HG03159 (cell line): Measurements from ENCODE around the gene RAPGEF4.
"Not testable (repeated sequence)": the region's sequence is repeated elsewhere in the genome, so short reads cannot be mapped to it uniquely, and the experiment has no call there.

Experiments used
- ATAC-seq: cut with Tn5 transposase; IDR thresholded peaks from one replicate; pipeline ENCODE4 v1.9.1; 2021; ENCODE audit warnings: mild to moderate bottlenecking, moderate library complexity; ENCODE audit not compliant: unreplicated experiment

RAPGEF4 gene

DNA sequence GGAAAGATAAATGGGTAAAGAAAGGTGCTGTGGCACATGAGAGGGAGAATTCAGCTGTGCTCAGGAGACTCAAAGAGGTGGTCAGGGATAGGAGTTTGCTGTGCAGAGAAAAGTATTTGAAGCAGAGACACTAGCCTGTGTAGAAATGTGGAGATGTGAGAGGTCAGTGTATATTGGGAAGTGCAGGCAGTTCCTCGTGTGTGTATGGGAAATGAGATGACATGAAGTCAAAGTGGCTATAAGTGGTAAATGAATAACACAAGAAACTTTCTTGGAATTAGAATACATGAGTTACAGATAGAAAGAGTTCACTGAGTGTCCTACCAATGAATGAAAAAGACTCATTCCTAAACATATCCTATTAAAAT lies 351.6 kb downstream of the RAPGEF4 start:
- no peak for ATAC-seq

- ATAC-seq = no peak
These were observed 352.3 kb downstream of the RAPGEF4 start for GRCh38 chr2:173087793-173088496.

DNA sequence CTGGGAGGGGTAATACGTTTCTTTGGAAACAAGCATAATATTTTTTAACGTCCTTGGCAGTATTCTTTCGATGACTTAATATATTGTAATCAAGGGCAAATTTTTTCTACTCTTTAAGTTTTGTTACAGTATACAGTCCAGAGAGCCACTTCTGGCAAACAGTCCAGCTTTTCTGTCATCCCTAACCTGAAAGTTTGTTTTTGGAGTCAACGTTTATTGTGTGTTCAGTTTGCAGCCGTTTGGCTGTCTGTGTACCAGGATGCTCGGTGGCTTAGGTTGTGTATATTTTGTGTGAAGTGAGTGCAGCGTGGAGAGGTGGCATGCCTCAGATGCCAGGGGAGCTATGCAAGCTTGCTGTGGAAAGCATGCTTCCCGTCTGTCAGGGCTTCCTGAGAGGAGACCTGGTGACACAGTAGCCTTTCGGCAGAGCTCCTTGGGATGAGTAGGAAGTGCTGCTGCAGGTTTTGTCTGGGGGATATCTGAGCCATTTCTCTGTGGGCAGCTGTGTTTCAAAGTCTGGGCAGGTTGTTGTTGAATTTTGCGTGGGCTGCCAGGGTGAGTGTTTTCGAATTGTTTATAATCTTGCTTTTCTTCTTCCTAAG lies 354.7 kb downstream of the RAPGEF4 start:
- no peak for ATAC-seq

DNA sequence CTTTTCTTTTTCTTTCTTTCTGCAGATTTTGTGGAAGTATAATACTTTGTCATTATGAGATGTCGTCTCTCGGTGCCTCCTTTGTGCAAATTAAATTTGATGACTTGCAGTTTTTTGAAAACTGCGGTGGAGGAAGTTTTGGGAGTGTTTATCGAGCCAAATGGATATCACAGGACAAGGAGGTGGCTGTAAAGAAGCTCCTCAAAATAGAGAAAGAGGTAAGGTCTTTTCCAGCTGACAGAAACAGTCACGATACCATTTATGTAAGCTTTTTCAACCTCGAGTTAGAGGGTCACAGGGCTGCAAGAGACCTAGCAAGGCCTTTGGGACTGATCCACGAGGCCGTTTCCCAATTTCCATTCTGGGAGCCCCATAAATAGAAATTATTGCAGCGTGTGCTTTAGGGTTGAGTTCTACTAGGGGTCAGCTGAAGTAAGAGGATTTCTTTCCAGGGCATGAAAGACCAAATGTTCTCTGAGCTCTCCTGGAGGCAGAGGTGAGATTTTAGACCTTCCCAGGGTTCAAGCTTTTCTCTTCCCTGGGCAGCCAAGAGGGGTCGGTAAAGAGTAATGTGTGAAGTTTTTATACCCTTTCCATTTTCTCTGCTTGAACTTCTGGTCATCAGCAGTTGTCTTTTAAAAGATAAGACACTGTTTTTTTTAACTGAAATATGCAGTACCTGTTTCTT lies 355.5 kb downstream of the RAPGEF4 start:
- no peak for ATAC-seq

DNA sequence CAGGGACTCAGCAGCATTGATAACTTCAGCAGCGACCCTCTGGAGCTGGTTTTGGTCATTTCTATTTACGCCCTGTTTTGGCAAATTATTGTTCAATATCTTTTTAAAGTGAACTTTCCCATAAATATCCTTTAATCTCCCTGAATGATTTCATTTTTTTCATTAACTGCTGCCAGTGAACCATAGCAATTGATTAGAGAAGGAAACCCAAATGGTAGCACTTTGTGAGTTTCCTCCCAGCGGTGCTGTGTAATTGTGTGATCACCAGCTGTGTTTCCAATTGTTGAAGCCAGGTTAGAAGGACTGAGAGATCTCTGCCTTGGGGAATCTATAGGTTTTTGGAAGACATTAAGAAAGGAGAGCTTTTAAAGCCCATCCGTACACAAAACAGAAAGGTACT lies 356.3 kb downstream of the RAPGEF4 start:
- ATAC-seq = no peak

DNA sequence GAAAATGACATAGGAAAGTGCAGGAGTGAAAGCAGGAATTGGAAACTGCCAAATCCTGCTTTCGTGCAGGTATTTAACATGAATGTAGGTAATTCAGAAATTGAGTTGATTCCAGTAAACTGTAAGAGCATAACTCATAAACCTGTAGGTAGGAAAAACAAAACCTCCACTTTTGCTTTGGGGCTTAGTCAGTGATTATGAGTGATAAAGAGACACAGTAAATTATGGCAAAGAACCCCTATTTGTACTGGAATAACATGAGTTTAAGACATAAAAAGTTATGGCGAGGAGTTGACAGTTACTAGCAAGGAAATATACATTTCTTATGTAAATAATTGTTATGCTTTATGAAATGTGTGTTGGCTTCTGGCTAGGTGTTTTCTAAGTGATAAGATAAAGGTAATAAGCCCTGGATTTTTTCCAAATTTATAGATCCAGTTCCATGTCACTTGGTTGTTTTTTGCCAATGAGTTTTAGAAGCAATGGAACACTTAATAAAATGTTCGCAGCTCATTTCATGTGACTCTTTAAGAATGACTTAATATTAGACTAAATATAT lies 357.3 kb downstream of the RAPGEF4 start:
- no peak for ATAC-seq

GRCh38 chr2:173093617-173094016 lies 358.0 kb downstream of the RAPGEF4 start:
- ATAC-seq = not testable (repeated sequence)

- ATAC-seq = no peak
These were observed 359.1 kb downstream of the RAPGEF4 start for GRCh38 chr2:173094731-173095130.

DNA sequence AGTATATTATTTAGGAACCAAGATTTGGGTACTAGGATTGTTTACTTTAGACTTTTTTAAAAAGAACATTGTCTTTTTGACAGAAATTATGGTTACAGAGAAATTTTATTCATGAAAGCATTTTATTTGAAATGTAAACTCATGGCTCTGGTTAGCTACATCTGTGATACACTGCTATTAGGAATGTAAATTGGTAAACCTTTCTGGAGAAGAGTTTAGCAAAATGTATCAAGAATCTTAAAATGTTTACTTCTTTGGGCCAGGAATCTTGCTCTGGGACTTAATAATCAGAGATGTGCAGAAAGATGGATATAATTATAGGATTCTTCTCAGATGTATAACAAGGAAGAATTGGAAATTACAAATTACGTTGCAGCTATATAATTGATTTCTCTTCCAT lies 359.7 kb downstream of the RAPGEF4 start:
- no peak for ATAC-seq

- ATAC-seq = no peak
These were observed 363.6 kb downstream of the RAPGEF4 start for GRCh38 chr2:173099271-173099670.

DNA sequence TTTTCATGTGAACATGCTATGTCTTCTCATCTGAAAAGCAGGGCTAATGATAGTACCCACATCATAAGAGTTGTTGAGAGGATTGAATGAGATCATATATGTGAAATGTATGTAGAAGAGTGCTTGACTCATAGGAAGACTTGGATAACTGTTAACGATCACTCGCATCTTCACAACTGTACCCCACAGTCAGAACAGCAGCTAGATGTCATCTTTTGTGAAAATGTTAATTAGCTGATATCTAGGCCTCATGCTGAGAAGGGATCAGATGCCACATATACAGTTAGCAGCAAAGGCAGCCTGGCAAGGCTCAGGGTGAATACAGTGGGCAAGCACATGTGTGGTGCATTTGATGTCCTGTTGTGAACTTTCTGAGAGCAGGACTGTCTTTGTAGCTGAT lies 364.2 kb downstream of the RAPGEF4 start:
- no peak for ATAC-seq

DNA sequence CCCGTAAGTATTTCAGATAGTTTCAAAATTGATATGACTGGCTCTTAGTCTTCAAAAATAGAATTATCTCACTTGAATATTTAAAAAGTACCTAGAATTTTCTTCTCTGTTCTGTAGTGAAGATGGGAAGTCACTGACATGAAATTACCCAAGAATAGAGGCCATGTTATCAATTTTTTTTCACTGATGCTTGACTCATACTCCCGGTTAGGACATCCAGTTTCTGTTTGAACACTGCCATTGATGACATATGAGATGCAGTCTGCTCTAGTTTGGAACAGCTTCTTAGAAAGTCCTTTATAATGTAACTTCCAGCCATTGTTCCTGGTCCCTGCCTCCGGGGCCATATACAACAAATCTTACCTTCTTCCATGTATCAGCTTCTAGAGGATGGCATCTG lies 366.0 kb downstream of the RAPGEF4 start:
- no peak for ATAC-seq
